Measurements from ENCODE around the gene FEM1C. TPM values are rescaled to one million over a fixed set of nuclear protein-coding genes. Genes with fewer than 3 reads are reported as not detected.

The FEM1C gene
- total and polyA plus RNA-seq, 2 experiments from 2014 or later = 4.7 to 21.6 TPM

DNA sequence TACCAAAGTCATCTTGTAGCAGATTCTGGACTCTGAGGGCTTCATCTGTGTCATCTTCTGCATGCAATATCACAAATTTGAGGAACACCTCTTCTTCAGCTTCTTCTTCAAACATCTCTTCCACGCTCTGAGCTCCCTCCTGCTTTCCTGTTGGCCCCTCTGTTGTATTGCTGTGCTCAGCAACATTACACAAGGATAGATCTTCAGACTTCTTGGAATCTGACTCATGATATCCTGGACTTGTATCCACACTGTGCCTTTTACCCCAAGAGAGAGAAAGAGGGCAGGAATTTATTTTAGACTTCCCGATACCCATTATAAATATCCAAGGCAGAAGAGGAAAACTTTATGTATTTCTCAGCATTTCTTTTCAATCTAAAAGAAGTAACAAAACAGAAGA is 36.4 kb upstream of the FEM1C start:
- TF ChIP-seq EZH2phosphoT487 (IDR thresholded peaks at IDR 0.05; ENCODE audit: unreplicated experiment) = no peak
- TF ChIP-seq ZNF331 (CRISPR knock-in tag; IDR thresholded peaks at IDR 0.05; ENCODE audit: low read depth) = no peak
- no peak for TF ChIP-seq JUNB (IDR thresholded peaks at IDR 0.05; ENCODE audit: unreplicated experiment)
- no peak for TF ChIP-seq POLR2AphosphoS5 (IDR thresholded peaks at IDR 0.05; ENCODE audit: low read depth)
- TF ChIP-seq EZH2 (IDR thresholded peaks at IDR 0.05; ENCODE audit: low read depth, unreplicated experiment) = no peak
- no peak for TF ChIP-seq ZNF114 (CRISPR knock-in tag; IDR thresholded peaks at IDR 0.05)
- TF ChIP-seq NANOG (IDR thresholded peaks at IDR 0.05; ENCODE audit: borderline replicate concordance) = no peak
- TF ChIP-seq, protein P1, sequence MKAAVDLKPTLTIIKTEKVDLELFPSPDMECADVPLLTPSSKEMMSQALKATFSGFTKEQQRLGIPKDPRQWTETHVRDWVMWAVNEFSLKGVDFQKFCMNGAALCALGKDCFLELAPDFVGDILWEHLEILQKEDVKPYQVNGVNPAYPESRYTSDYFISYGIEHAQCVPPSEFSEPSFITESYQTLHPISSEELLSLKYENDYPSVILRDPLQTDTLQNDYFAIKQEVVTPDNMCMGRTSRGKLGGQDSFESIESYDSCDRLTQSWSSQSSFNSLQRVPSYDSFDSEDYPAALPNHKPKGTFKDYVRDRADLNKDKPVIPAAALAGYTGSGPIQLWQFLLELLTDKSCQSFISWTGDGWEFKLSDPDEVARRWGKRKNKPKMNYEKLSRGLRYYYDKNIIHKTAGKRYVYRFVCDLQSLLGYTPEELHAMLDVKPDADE (IDR thresholded peaks at IDR 0.05) = no peak
- no peak for TF ChIP-seq STAT1 (IDR thresholded peaks at IDR 0.05; ENCODE audit: unreplicated experiment)
- no peak for TF ChIP-seq CREB1 (CRISPR knock-in tag; IDR thresholded peaks at IDR 0.05; ENCODE audit: low read depth)
- TF ChIP-seq, protein P2, sequence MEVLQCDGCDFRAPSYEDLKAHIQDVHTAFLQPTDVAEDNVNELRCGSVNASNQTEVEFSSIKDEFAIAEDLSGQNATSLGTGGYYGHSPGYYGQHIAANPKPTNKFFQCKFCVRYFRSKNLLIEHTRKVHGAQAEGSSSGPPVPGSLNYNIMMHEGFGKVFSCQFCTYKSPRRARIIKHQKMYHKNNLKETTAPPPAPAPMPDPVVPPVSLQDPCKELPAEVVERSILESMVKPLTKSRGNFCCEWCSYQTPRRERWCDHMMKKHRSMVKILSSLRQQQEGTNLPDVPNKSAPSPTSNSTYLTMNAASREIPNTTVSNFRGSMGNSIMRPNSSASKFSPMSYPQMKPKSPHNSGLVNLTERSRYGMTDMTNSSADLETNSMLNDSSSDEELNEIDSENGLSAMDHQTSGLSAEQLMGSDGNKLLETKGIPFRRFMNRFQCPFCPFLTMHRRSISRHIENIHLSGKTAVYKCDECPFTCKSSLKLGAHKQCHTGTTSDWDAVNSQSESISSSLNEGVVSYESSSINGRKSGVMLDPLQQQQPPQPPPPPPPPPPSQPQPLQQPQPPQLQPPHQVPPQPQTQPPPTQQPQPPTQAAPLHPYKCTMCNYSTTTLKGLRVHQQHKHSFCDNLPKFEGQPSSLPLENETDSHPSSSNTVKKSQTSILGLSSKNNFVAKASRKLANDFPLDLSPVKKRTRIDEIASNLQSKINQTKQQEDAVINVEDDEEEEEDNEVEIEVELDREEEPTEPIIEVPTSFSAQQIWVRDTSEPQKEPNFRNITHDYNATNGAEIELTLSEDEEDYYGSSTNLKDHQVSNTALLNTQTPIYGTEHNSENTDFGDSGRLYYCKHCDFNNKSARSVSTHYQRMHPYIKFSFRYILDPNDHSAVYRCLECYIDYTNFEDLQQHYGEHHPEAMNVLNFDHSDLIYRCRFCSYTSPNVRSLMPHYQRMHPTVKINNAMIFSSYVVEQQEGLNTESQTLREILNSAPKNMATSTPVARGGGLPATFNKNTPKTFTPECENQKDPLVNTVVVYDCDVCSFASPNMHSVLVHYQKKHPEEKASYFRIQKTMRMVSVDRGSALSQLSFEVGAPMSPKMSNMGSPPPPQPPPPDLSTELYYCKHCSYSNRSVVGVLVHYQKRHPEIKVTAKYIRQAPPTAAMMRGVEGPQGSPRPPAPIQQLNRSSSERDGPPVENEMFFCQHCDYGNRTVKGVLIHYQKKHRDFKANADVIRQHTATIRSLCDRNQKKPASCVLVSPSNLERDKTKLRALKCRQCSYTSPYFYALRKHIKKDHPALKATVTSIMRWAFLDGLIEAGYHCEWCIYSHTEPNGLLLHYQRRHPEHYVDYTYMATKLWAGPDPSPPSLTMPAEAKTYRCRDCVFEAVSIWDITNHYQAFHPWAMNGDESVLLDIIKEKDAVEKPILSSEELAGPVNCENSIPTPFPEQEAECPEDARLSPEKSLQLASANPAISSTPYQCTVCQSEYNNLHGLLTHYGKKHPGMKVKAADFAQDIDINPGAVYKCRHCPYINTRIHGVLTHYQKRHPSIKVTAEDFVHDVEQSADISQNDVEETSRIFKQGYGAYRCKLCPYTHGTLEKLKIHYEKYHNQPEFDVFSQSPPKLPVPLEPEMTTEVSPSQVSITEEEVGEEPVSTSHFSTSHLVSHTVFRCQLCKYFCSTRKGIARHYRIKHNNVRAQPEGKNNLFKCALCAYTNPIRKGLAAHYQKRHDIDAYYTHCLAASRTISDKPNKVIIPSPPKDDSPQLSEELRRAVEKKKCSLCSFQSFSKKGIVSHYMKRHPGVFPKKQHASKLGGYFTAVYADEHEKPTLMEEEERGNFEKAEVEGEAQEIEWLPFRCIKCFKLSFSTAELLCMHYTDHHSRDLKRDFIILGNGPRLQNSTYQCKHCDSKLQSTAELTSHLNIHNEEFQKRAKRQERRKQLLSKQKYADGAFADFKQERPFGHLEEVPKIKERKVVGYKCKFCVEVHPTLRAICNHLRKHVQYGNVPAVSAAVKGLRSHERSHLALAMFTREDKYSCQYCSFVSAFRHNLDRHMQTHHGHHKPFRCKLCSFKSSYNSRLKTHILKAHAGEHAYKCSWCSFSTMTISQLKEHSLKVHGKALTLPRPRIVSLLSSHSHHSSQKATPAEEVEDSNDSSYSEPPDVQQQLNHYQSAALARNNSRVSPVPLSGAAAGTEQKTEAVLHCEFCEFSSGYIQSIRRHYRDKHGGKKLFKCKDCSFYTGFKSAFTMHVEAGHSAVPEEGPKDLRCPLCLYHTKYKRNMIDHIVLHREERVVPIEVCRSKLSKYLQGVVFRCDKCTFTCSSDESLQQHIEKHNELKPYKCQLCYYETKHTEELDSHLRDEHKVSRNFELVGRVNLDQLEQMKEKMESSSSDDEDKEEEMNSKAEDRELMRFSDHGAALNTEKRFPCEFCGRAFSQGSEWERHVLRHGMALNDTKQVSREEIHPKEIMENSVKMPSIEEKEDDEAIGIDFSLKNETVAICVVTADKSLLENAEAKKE (CRISPR knock-in tag; IDR thresholded peaks at IDR 0.05) = no peak
- TF ChIP-seq, protein P3, sequence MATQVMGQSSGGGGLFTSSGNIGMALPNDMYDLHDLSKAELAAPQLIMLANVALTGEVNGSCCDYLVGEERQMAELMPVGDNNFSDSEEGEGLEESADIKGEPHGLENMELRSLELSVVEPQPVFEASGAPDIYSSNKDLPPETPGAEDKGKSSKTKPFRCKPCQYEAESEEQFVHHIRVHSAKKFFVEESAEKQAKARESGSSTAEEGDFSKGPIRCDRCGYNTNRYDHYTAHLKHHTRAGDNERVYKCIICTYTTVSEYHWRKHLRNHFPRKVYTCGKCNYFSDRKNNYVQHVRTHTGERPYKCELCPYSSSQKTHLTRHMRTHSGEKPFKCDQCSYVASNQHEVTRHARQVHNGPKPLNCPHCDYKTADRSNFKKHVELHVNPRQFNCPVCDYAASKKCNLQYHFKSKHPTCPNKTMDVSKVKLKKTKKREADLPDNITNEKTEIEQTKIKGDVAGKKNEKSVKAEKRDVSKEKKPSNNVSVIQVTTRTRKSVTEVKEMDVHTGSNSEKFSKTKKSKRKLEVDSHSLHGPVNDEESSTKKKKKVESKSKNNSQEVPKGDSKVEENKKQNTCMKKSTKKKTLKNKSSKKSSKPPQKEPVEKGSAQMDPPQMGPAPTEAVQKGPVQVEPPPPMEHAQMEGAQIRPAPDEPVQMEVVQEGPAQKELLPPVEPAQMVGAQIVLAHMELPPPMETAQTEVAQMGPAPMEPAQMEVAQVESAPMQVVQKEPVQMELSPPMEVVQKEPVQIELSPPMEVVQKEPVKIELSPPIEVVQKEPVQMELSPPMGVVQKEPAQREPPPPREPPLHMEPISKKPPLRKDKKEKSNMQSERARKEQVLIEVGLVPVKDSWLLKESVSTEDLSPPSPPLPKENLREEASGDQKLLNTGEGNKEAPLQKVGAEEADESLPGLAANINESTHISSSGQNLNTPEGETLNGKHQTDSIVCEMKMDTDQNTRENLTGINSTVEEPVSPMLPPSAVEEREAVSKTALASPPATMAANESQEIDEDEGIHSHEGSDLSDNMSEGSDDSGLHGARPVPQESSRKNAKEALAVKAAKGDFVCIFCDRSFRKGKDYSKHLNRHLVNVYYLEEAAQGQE (IDR thresholded peaks at IDR 0.05; ENCODE audit: unreplicated experiment) = no peak
- ATAC-seq (no peak), DNase-seq (ENCODE audit: low spot score) (no peak)
- Histone ChIP-seq H3K79me2 (replicated peaks; ENCODE audit: insufficient read depth) (no peaks in the 10 kb centered on the region), H3K4me1 (ENCODE audit: insufficient read depth) (no peaks in the 10 kb centered on the region), H3K36me3 (ENCODE audit: insufficient read depth) (no peaks in the 10 kb centered on the region), H3K4me2 (no peak overlapping the region), H3K27ac (ENCODE audit: low read depth) (no peak overlapping the region), H2AFZ (no peak overlapping the region), H3F3A (replicated peaks; ENCODE audit: low read depth) (no peaks in the 10 kb centered on the region), H3K27me3 (ENCODE audit: insufficient read depth) (no peaks in the 10 kb centered on the region), H3K9me2 (ENCODE audit: insufficient read depth) (no peaks in the 10 kb centered on the region; the same call in 1 of the 2 replicates), H3K4me3 (no peak overlapping the region), H4K20me1 (replicated peaks; ENCODE audit: insufficient read depth) (0 out of 2 replicates have a peak, but pooled peaks cover 3% of the 10 kb centered on the region)
- no peaks in the 10 kb centered on the region for H3K27me3 Mint-ChIP-seq (ENCODE audit: insufficient read depth, low read depth, poor library complexity)
- no peak overlapping the region for H3K27ac Mint-ChIP-seq
- no peaks in the 10 kb centered on the region for H3K9me3 Mint-ChIP-seq
- H3K4me3 Mint-ChIP-seq = no peak overlapping the region
- H3K36me3 Mint-ChIP-seq (ENCODE audit: low read depth) = peaks cover 3% of the 10 kb centered on the region; the same call in 1 of the 3 replicates
- H3K4me1 Mint-ChIP-seq = peaks cover 5% of the 10 kb centered on the region; the same call in 1 of the 3 replicates

All from GM23338 (cell line).